ENCODE results near the gene TBL3. TPM values are rescaled to one million over a fixed set of nuclear protein-coding genes. Genes with fewer than 3 reads are reported as not detected.
"Not testable (repeated sequence)": the region's sequence is repeated elsewhere in the genome, so short reads cannot be mapped to it uniquely, and the experiment has no call there.

TBL3 gene
- total RNA-seq, 2 donors from 2014 or later: 19.5 to 20.8 TPM

- Mint-ChIP-seq H3K27ac (no peak overlapping the region), H3K27me3 (peaks cover 5% of the 10 kb centered on the region), H3K36me3 (ENCODE audit: low read depth) (peaks cover 2% of the 10 kb centered on the region), H3K4me3 (no peak overlapping the region), H3K4me1 (no peaks in the 10 kb centered on the region)
- H3K9me3 ChIP-seq (ENCODE audit: control insufficient read depth, low read length, poor library complexity, severe bottlenecking): no peaks in the 10 kb centered on the region
- no peak for ATAC-seq
- DNase-seq: no peak
Measured at GRCh38 chr16:1950047-1950446, 21.8 kb upstream of the TBL3 start.

GRCh38 chr16:1950559-1950958 is 21.3 kb upstream of the TBL3 start:
- Mint-ChIP-seq H3K4me1 (no peaks in the 10 kb centered on the region), H3K4me3 (no peak overlapping the region), H3K27ac (no peak overlapping the region), H3K27me3 (peaks cover 5% of the 10 kb centered on the region), H3K36me3 (ENCODE audit: low read depth) (peaks cover 2% of the 10 kb centered on the region)
- ATAC-seq: no peak
- H3K9me3 ChIP-seq (ENCODE audit: control insufficient read depth, low read length, poor library complexity, severe bottlenecking): no peaks in the 10 kb centered on the region
- no peak for DNase-seq

GRCh38 chr16:1953734-1954133 is 18.1 kb upstream of the TBL3 start:
- peaks cover 2% of the 10 kb centered on the region for H3K36me3 Mint-ChIP-seq (ENCODE audit: low read depth)
- DNase-seq: no peak
- H3K9me3 ChIP-seq (ENCODE audit: control insufficient read depth, low read length, poor library complexity, severe bottlenecking): no peaks in the 10 kb centered on the region
- ATAC-seq: no peak
- no peak overlapping the region for H3K27ac Mint-ChIP-seq
- peaks cover 5% of the 10 kb centered on the region for H3K27me3 Mint-ChIP-seq
- no peak overlapping the region for H3K4me3 Mint-ChIP-seq
- H3K4me1 Mint-ChIP-seq: no peaks in the 10 kb centered on the region

DNA sequence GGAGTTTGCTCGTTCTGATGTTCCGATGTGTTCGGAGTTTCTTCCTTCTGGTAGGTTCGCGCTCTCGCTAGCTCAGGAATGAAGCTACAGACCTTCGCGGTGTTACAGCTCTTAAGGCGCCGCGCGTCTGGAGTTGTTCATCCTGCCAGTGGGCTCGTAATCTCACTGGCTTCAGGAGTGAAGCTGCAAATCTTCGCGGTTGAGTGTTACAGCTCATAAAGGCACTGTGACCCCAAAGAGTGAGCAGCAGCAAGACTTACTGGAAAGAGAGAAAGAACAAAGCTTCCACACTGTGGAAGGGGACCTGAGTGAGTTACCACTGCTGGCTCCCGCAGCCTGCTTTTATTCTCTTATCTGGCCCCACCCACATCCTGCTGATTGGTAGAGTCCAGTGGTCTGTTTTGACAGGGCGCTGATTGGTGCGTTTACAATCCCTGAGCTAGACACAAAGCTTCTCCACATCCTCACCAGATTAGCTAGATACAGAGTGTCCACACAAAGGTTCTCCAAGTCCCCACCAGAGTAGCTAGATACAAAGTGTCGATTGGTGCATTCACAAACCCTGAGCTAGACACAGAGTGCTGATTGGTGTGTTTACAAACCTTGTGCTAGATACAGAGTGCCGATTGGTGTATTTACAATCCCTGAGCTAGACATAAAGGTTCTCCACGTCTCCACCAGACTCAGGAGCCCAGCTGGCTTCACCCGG is 14.3 kb upstream of the TBL3 start:
- H3K36me3 Mint-ChIP-seq (ENCODE audit: low read depth); ATAC-seq; H3K27ac Mint-ChIP-seq; DNase-seq; H3K27me3 Mint-ChIP-seq; H3K9me3 ChIP-seq (ENCODE audit: control insufficient read depth, low read length, poor library complexity, severe bottlenecking); H3K4me3 Mint-ChIP-seq: not testable (repeated sequence)
- H3K4me1 Mint-ChIP-seq: peaks cover 17% of the 10 kb centered on the region

DNA sequence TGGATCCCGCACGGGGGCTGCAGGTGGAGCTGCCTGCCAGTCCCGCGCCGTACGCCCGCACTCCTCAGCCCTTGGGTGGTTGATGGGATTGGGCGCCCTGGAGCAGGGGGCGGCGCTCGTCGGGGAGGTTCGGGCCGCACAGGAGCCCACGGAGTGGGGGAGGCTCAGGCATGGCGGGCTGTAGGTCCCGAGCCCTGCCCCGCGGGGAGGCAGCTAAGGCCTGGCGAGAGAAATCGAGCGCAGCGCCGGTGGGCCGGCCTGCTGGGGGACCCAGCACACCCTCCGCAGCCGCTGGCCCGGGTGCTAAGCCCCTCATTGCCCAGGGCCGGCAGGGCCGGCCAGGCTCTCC is 13.7 kb upstream of the TBL3 start:
- H3K27me3 Mint-ChIP-seq; H3K27ac Mint-ChIP-seq; H3K9me3 ChIP-seq (ENCODE audit: control insufficient read depth, low read length, poor library complexity, severe bottlenecking); H3K36me3 Mint-ChIP-seq (ENCODE audit: low read depth); ATAC-seq; H3K4me3 Mint-ChIP-seq; DNase-seq: not testable (repeated sequence)
- peaks cover 19% of the 10 kb centered on the region for H3K4me1 Mint-ChIP-seq

- peaks cover 3% of the 10 kb centered on the region for H3K36me3 Mint-ChIP-seq (ENCODE audit: low read depth)
- H3K27me3 Mint-ChIP-seq: no peaks in the 10 kb centered on the region
- H3K27ac Mint-ChIP-seq: peak overlapping the region; percentile 98
- no peak for ATAC-seq
- H3K4me3 Mint-ChIP-seq: peak overlapping the region; percentile 96
- DNase-seq: no peak
- H3K9me3 ChIP-seq (ENCODE audit: control insufficient read depth, low read length, poor library complexity, severe bottlenecking): no peaks in the 10 kb centered on the region
- peaks cover 24% of the 10 kb centered on the region for H3K4me1 Mint-ChIP-seq
Measured at GRCh38 chr16:1958715-1959268, 13.1 kb upstream of the TBL3 start.

DNA sequence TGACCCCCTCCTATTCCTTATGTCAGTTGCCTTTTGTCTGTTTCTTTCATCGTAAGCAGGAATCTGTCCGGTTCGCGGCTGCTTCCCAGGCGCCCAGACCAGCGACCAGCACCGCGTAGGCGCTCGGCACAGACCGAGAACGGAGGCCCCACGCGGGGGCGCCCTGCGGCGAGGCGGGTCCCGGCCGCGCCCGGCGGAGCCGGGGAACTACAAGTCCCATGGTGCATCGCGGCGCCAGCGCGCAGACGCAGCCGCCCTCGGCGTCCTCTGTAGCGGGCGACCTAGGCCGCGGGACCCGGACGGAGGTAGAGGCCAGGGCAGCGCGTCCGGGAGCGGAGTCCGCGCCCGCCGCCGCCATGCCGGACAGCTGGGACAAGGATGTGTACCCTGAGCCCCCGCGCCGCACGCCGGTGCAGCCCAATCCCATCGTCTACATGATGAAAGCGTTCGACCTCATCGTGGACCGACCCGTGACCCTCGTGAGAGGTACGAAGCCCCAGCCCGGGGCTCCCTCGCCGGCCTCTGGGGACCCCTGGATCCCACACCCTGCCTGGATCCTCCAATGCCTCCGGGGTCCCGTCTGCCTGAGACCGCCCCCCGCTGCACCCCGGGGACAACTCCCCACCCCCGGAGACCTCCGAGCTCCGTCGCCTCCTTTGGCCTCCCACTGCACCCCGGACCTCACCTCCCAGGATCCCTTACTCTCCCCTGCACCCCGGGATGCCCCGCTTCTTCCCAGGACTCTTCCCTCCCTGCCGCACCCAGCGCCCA is 12.4 kb upstream of the TBL3 start, which contains the start of gene NDUFB10:
Gene NDUFB10 (plus strand): TSS at position 270 of the 771 bp plus-strand sequence. CDS start 87 bp downstream, at position 357.
- H3K9me3 ChIP-seq (ENCODE audit: control insufficient read depth, low read length, poor library complexity, severe bottlenecking): no peaks in the 10 kb centered on the region
- Mint-ChIP-seq H3K27me3 (no peaks in the 10 kb centered on the region), H3K27ac (peak within 1 kb of the TSS; percentile 98), H3K4me3 (peak within 1 kb of the TSS; percentile 96), H3K36me3 (ENCODE audit: low read depth) (peaks cover 4% of the 10 kb centered on the region), H3K4me1 (peaks cover 28% of the 10 kb centered on the region)
- ATAC-seq (peak; percentile 89), DNase-seq (peak; percentile 86 to 94 (median 92))

- Mint-ChIP-seq H3K27ac (peak overlapping the region; percentile 98), H3K4me3 (peak overlapping the region; percentile 96), H3K36me3 (ENCODE audit: low read depth) (peaks cover 4% of the 10 kb centered on the region), H3K4me1 (peaks cover 40% of the 10 kb centered on the region), H3K27me3 (no peaks in the 10 kb centered on the region)
- no peak for DNase-seq
- no peaks in the 10 kb centered on the region for H3K9me3 ChIP-seq (ENCODE audit: control insufficient read depth, low read length, poor library complexity, severe bottlenecking)
- no peak for ATAC-seq
Measured at GRCh38 chr16:1960665-1961630, 10.9 kb upstream of the TBL3 start.

GRCh38 chr16:1961651-1962067 is 10.2 kb upstream of the TBL3 start:
- Mint-ChIP-seq H3K4me3 (peak overlapping the region; percentile 96), H3K27me3 (no peaks in the 10 kb centered on the region), H3K27ac (peak overlapping the region; percentile 98), H3K4me1 (peaks cover 40% of the 10 kb centered on the region), H3K36me3 (ENCODE audit: low read depth) (peaks cover 4% of the 10 kb centered on the region)
- no peak for DNase-seq
- H3K9me3 ChIP-seq (ENCODE audit: control insufficient read depth, low read length, poor library complexity, severe bottlenecking): no peaks in the 10 kb centered on the region
- no peak for ATAC-seq

- not testable (repeated sequence) for ATAC-seq; H3K9me3 ChIP-seq (ENCODE audit: control insufficient read depth, low read length, poor library complexity, severe bottlenecking); DNase-seq; H3K27me3 Mint-ChIP-seq; H3K36me3 Mint-ChIP-seq (ENCODE audit: low read depth)
- H3K4me3 Mint-ChIP-seq: peak overlapping the region; percentile 93
- peak overlapping the region; percentile 98 for H3K27ac Mint-ChIP-seq
- H3K4me1 Mint-ChIP-seq: peaks cover 43% of the 10 kb centered on the region
Measured at GRCh38 chr16:1962161-1963153, 9.4 kb upstream of the TBL3 start.

- H3K4me1 Mint-ChIP-seq: peaks cover 45% of the 10 kb centered on the region
- peak overlapping the region; percentile 93 for H3K4me3 Mint-ChIP-seq
- H3K36me3 Mint-ChIP-seq (ENCODE audit: low read depth): peaks cover 4% of the 10 kb centered on the region
- H3K27ac Mint-ChIP-seq: peak overlapping the region; percentile 98
- no peaks in the 10 kb centered on the region for H3K27me3 Mint-ChIP-seq
- ATAC-seq (peak; percentile 16), DNase-seq (no peak)
- H3K9me3 ChIP-seq (ENCODE audit: control insufficient read depth, low read length, poor library complexity, severe bottlenecking): no peaks in the 10 kb centered on the region
Measured at GRCh38 chr16:1963806-1964505, 7.9 kb upstream of the TBL3 start.
